GM12878 (cell line): ENCODE results near the gene CUTC. TPM values are rescaled to one million over a fixed set of nuclear protein-coding genes. Genes with fewer than 3 reads are reported as not detected.

Experiments used
- ATAC-seq: fragments of 200-7000 bp; cut with Tn5 transposase; 3 replicates; pipeline ENCODE4 v1.9.1; 2020; ENCODE audit warnings: mild to moderate bottlenecking, moderate library complexity
- BruUV-seq: library from RNA; stranded (reverse); fragments of 400-500 nt; replicated peaks from 2 replicates; lab custom pipeline; 2021; lab: Mats Ljungman, UMichigan
- CTCF ChIA-PET: fragments of 300-600 bp; sonication (Branson Sonifier 250); formaldehyde crosslinking; extraction: SDS; loops from one replicate; lab custom pipeline; 2021; ENCODE audit warnings: inconsistent platforms; lab: Yijun Ruan, JAX
- POLR2A ChIA-PET: fragments of 350-600 bp; formaldehyde crosslinking; extraction: SDS; loops from one replicate; lab custom pipeline; 2021; ENCODE audit warnings: inconsistent platforms; lab: Charles Lee
- RAD21 ChIA-PET: fragments of 300-600 bp; sonication (Branson Sonifier 250); formaldehyde crosslinking; loops from one replicate; lab custom pipeline; 2023; ENCODE audit warnings: antibody characterized with exemption; ENCODE audit not compliant: unreplicated experiment; lab: Charles Lee
- SMC1A ChIA-PET: fragments of 300-600 bp; sonication (Branson Sonifier 250); formaldehyde crosslinking; loops from one replicate; lab custom pipeline; 2023; ENCODE audit not compliant: unreplicated experiment, uncharacterized antibody; lab: Charles Lee
- DNase-seq: peaks from one replicate; pipeline ENCODE4 v3.0.0-alpha.2; 2011; ENCODE audit warnings: low read depth, low spot score
- FAIRE-seq: peaks from 3 replicates; lab custom pipeline; 2011; peaks lifted over from hg19 to GRCh38; lab: Jason Lieb, UNC
- H2AFZ ChIP-seq: 2 replicates; pipeline ENCODE4 v1.6.0; 2011; ENCODE audit warnings: low read depth, low read length, control low read depth; ENCODE audit not compliant: control insufficient read depth
- H3K27ac ChIP-seq: 2 replicates; pipeline ENCODE4 v1.5.1; 2011; ENCODE audit warnings: control low read depth; ENCODE audit not compliant: control insufficient read depth, insufficient read depth
- H3K27me3 ChIP-seq, 2 experiments: replicated peaks in 1 of 2; 2 replicates each; pipeline versions ENCODE4 v1.6.0 to v1.6.1; 2011; ENCODE audit warnings: low read length in 1 of 2; ENCODE audit not compliant: control insufficient read depth in 2 of 2, insufficient read depth in 2 of 2
- H3K36me3 ChIP-seq, 2 experiments: 2 replicates each; pipeline ENCODE4 v1.5.1; 2011; ENCODE audit warnings: low read length in 1 of 2; ENCODE audit not compliant: control insufficient read depth in 2 of 2, insufficient read depth in 2 of 2
- H3K4me1 ChIP-seq: 2 replicates; pipeline ENCODE4 v1.6.1; 2011; ENCODE audit warnings: mild to moderate bottlenecking, low read length, moderate library complexity, mixed read lengths; ENCODE audit not compliant: control insufficient read depth, insufficient read depth
- H3K4me2 ChIP-seq: 2 replicates; pipeline ENCODE4 v1.6.0; 2011; ENCODE audit warnings: control low read depth; ENCODE audit not compliant: control insufficient read depth, insufficient read depth
- H3K4me3 ChIP-seq: fragments of 200-600 bp; sonication (generic); 2 replicates; pipeline ENCODE4 v1.5.1; 2016
- H3K79me2 ChIP-seq: 2 replicates; pipeline ENCODE4 v1.6.0; 2011; ENCODE audit warnings: low read length; ENCODE audit not compliant: control insufficient read depth, insufficient read depth
- H3K9ac ChIP-seq: 2 replicates; pipeline ENCODE4 v1.8.0; 2011; ENCODE audit warnings: low read length, control low read depth, mixed read lengths; ENCODE audit not compliant: control insufficient read depth, insufficient read depth
- H3K9me3 ChIP-seq: replicated peaks from 3 replicates; pipeline ENCODE4 v1.5.1; 2011; ENCODE audit warnings: mild to moderate bottlenecking, low read length; ENCODE audit not compliant: control insufficient read depth, insufficient read depth
- H4K20me1 ChIP-seq: 2 replicates; pipeline ENCODE4 v1.6.0; 2011; ENCODE audit not compliant: control insufficient read depth, insufficient read depth
- BHLHE40 ChIP-seq, 2 experiments: fragments of 450-650 bp in 1 of 2; IDR thresholded peaks; 2 replicates each; pipeline ENCODE4 v1.6.1; 2011 to 2017; ENCODE audit warnings: low read depth in 2 of 2, borderline replicate concordance in 1 of 2, improper control_type of control experiment in 1 of 2, low read length in 1 of 2, mild to moderate bottlenecking in 1 of 2
- BRCA1 ChIP-seq: IDR thresholded peaks from 2 replicates; pipeline ENCODE4 v1.6.1; 2011; ENCODE audit warnings: low read depth, low read length, improper control_type of control experiment
- CREB1 ChIP-seq: IDR thresholded peaks from 2 replicates; pipeline ENCODE4 v1.6.1; 2012; ENCODE audit warnings: low read depth, mild to moderate bottlenecking, inconsistent platforms
- PKNOX1 ChIP-seq: fragments of 450-650 bp; IDR thresholded peaks from 2 replicates; pipeline ENCODE4 v1.6.1; 2016; ENCODE audit warnings: mild to moderate bottlenecking
- REST ChIP-seq: IDR thresholded peaks from 2 replicates; pipeline ENCODE4 v1.6.1; 2012; ENCODE audit warnings: mild to moderate bottlenecking, low read depth, low read length
- SMAD1 ChIP-seq: fragments of 450-650 bp; IDR thresholded peaks from 2 replicates; pipeline ENCODE4 v1.6.1; 2018; ENCODE audit warnings: mild to moderate bottlenecking, low read depth; ENCODE audit not compliant: partially characterized antibody
- SREBF1 ChIP-seq: IDR thresholded peaks from 2 replicates; pipeline ENCODE4 v1.6.1; 2012; ENCODE audit warnings: mild to moderate bottlenecking, low read length
- SREBF2 ChIP-seq: IDR thresholded peaks from 2 replicates; pipeline ENCODE4 v1.6.1; 2012; ENCODE audit warnings: mild to moderate bottlenecking, low read length
- SUPT20H ChIP-seq: IDR thresholded peaks from 2 replicates; pipeline ENCODE4 v1.6.1; 2011; ENCODE audit warnings: low read depth, mild to moderate bottlenecking, low read length, moderate library complexity, borderline replicate concordance; ENCODE audit not compliant: control insufficient read depth
- TCF7 ChIP-seq: IDR thresholded peaks from 2 replicates; pipeline ENCODE4 v1.6.1; 2014; ENCODE audit warnings: antibody characterized with exemption, borderline replicate concordance
- ZBED1 ChIP-seq: IDR thresholded peaks from 2 replicates; pipeline ENCODE4 v1.6.1; 2016; ENCODE audit warnings: borderline replicate concordance
- ZBTB40 ChIP-seq: fragments of 450-650 bp; IDR thresholded peaks from 2 replicates; pipeline ENCODE4 v1.6.1; 2016; ENCODE audit warnings: mild to moderate bottlenecking, moderate library complexity, borderline replicate concordance
- WGBS: methylation state at CpG from one replicate; pipeline ENCODE4 v1.1.6; 2016; ENCODE audit warnings: low lambda C conversion rate; ENCODE audit not compliant: insufficient replicate concordance, insufficient coverage; ENCODE audit errors: missing lambda C conversion rate; 5-methylcytosine and 5-hydroxymethylcytosine counted together
- in situ Hi-C: fragments of 300-500 bp; cut with MboI; formaldehyde crosslinking; loops from 9 replicates; pipeline ENCODE4 v1.14.3; 2018; ENCODE audit warnings: mixed read lengths
- intact Hi-C: fragments of 100-400 bp; cut with micrococcal nuclease; formaldehyde crosslinking; loops from one replicate; pipeline ENCODE4 v1.14.2; 2022; ENCODE audit not compliant: unreplicated experiment
- polyA plus RNA-seq, 11 experiments: library from polyadenylated mRNA; depleted of rRNA in 4 of 11; unstranded in 6 of 11; stranded (reverse) in 5 of 11; fragments of >200 nt; fragmentation: Nextera tagmentation in 4 of 11; fragmentation: Illumina TruSeq in 1 of 11; extraction: Ambion mirVana in 4 of 11; extraction: Trizol in 1 of 11; gene quantifications; 1 replicate in 1 of 11; 2 replicates in 10 of 11; pipeline versions ENCODE4 v1.2.1 to v1.2.3, GENCODE V29; 2011 to 2016; ENCODE audit warnings: inconsistent platforms in 2 of 11, missing spikeins in 2 of 11, low read depth in 1 of 11
- total RNA-seq, 4 experiments: library from RNA; depleted of rRNA in 3 of 4; stranded (reverse); fragments of >200 nt in 3 of 4; fragmentation: Illumina TruSeq in 1 of 4; extraction: Trizol in 1 of 4; gene quantifications; 2 replicates each; pipeline versions ENCODE4 v1.2.1 to v1.2.3, GENCODE V29; 2013 to 2021
- TF ChIP-seq, protein P1 (sequence below): fragments of 450-650 bp; IDR thresholded peaks from 2 replicates; pipeline ENCODE4 v1.6.1; 2017; ENCODE audit warnings: mild to moderate bottlenecking, low read depth, inconsistent platforms; ENCODE audit not compliant: poor library complexity, severe bottlenecking

The CUTC gene
- total and polyA plus RNA-seq, 10 of the 15 experiments (the other 5 are each of a cell fraction or from before 2014, with no cell fraction given): 23.8 to 71.7 (median 40.8) TPM

GRCh38 chr10:99714446-99714845 lies 17.6 kb upstream of the CUTC start:
- Histone ChIP-seq H3K36me3 (peaks cover 0 to 28% of the 10 kb centered on the region in 2 experiments), H2AFZ (no peak overlapping the region), H4K20me1 (no peaks in the 10 kb centered on the region), H3K4me1 (peaks cover 6% of the 10 kb centered on the region; the same call in 1 of the 2 replicates), H3K9ac (no peak overlapping the region), H3K4me3 (no peak overlapping the region)
- SMC1A ChIA-PET: interaction anchor here (0.7 to 1.0 kb wide), 3 partner anchors 84 to 96 kb away, joined by 3 read pairs; no protein-coding TSS in a partner anchor
- intact Hi-C loops: no loop called here
- ATAC-seq: no peak
- TF ChIP-seq REST (no peak), SUPT20H (no peak), BRCA1 (no peak), SREBF1 (no peak), ZBTB40 (no peak), BHLHE40 (IDR thresholded peaks at IDR 0.05; ENCODE audit: borderline replicate concordance in 1 of 2, low read depth in 2 of 2, low read length in 1 of 2) (no peak), SMAD1 (no peak), SREBF2 (no peak), TCF7 (no peak), CREB1 (no peak), PKNOX1 (no peak), ZBED1 (no peak)
- TF ChIP-seq, protein P1, sequence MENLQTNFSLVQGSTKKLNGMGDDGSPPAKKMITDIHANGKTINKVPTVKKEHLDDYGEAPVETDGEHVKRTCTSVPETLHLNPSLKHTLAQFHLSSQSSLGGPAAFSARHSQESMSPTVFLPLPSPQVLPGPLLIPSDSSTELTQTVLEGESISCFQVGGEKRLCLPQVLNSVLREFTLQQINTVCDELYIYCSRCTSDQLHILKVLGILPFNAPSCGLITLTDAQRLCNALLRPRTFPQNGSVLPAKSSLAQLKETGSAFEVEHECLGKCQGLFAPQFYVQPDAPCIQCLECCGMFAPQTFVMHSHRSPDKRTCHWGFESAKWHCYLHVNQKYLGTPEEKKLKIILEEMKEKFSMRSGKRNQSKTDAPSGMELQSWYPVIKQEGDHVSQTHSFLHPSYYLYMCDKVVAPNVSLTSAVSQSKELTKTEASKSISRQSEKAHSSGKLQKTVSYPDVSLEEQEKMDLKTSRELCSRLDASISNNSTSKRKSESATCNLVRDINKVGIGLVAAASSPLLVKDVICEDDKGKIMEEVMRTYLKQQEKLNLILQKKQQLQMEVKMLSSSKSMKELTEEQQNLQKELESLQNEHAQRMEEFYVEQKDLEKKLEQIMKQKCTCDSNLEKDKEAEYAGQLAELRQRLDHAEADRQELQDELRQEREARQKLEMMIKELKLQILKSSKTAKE: no peak
- TF ChIP-seq, all 136 proteins: peak for 0
- no peak overlapping the region for H3K4me2 ChIP-seq
- ChIA-PET POLR2A (interaction anchor here (0.7 kb wide), 1 partner anchor 75 kb away, joined by 5 read pairs; no protein-coding TSS in a partner anchor), CTCF (interaction anchor here (1.0 to 8.7 kb wide), 3 partner anchors 8 to 153 kb away, joined by 3 to 59 read pairs (median 3); no protein-coding TSS in a partner anchor), RAD21 (no interaction called here)
- H3K27me3 ChIP-seq: no peaks in the 10 kb centered on the region
- H3K27ac ChIP-seq: no peak overlapping the region
- DNase-seq (no peak), FAIRE-seq (no peak)
- no TSS peak for BruUV-seq
- H3K9me3 ChIP-seq: no peaks in the 10 kb centered on the region
- 78% methylated on average over 5 of the region's 5 CpGs for WGBS
- in situ Hi-C loops: loop anchor here (5.0 kb wide), 2 partner anchors 87 to 282 kb away; partner anchors contain the start of gene GOT1
- H3K79me2 ChIP-seq: no peaks in the 10 kb centered on the region
